PC-9 (cell line): ENCODE measurements around the gene PLEKHA7.

ENCODE experiments used
- CTCF ChIP-seq: fragments of 200-600 bp; sonication (generic); conservative IDR thresholded peaks from 2 replicates; pipeline ENCODE4 v1.6.1; 2017; ENCODE audit warnings: mixed run types, antibody characterized with exemption, mild to moderate bottlenecking, moderate library complexity
- EZH2 ChIP-seq: fragments of 200-600 bp; sonication (generic); IDR thresholded peaks from 2 replicates; pipeline ENCODE4 v1.8.0; 2017; ENCODE audit warnings: antibody characterized with exemption, low read depth

DNA sequence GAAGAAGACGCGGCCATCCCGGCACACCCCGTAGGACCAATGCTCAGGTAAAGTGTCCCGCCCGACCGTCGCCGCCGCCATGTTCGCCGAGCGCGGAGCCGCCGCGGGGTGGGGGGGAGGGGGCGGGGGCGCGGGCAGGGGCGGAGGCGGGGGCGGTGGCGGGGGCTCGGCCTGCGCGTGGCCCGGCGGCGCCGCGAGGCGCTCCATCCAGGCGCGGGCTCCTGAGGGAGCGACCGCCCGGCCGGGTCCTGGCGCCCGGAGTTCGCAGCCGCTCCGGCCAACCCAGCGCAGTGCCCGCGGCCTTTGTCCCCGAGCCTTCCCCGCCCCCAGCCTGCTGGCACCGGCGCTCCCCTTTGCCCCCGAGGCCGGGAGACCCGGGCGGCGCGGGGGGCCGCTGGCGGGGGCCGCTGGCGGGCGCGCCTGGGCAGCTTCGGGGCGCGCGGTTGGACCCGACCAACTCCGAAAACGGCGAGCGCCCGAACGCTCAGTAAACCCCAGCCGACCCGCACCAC is at the start of gene PLEKHA7:
- TF ChIP-seq CTCF, result no peak
- no peak for TF ChIP-seq EZH2
